Measurements from ENCODE around the gene SHC3.

SHC3 gene

GRCh38 chr9:88996046-88996920 is 182.3 kb downstream of the SHC3 start:
- no peak for DNase-seq

- no peak for DNase-seq
These were observed 183.0 kb downstream of the SHC3 start for GRCh38 chr9:88995627-88996026.

- no peak for DNase-seq
These were observed 183.4 kb downstream of the SHC3 start for GRCh38 chr9:88995200-88995577.

- no peak for DNase-seq
These were observed 184.0 kb downstream of the SHC3 start for GRCh38 chr9:88994469-88995199.

GRCh38 chr9:88993871-88994460 is 184.7 kb downstream of the SHC3 start:
- DNase-seq: no peak

GRCh38 chr9:88993327-88993726 is 185.3 kb downstream of the SHC3 start:
- DNase-seq: no peak

GRCh38 chr9:88992556-88992955 is 186.1 kb downstream of the SHC3 start:
- no peak for DNase-seq

- no peak for DNase-seq
These were observed 187.3 kb downstream of the SHC3 start, which contains the start of gene S1PR3 for GRCh38 chr9:88991066-88992034. Gene S1PR3, plus strand, starts transcription at chr9:88991468. Its CDS starts 9,733 bp downstream, at chr9:89001201.

GRCh38 chr9:88990729-88991065 is 187.9 kb downstream of the SHC3 start:
- DNase-seq: no peak

- no peak for DNase-seq
These were observed 188.4 kb downstream of the SHC3 start for GRCh38 chr9:88990041-88990728.

GRCh38 chr9:88988796-88989641 is 189.6 kb downstream of the SHC3 start:
- no peak for DNase-seq

GRCh38 chr9:88987661-88988060 is 191.0 kb downstream of the SHC3 start:
- no peak for DNase-seq

- no peak for DNase-seq
These were observed 191.8 kb downstream of the SHC3 start for GRCh38 chr9:88986776-88987175.

GRCh38 chr9:88985616-88986015 is 193.0 kb downstream of the SHC3 start:
- no peak for DNase-seq

- DNase-seq: no peak
These were observed 194.1 kb downstream of the SHC3 start for GRCh38 chr9:88984543-88984883.

- DNase-seq: no peak
These were observed 194.6 kb downstream of the SHC3 start for GRCh38 chr9:88983865-88984542.

GRCh38 chr9:88980740-88981203 is 197.8 kb downstream of the SHC3 start:
- no peak for DNase-seq

GRCh38 chr9:88979791-88980190 is 198.8 kb downstream of the SHC3 start:
- DNase-seq: no peak

- no peak for DNase-seq
These were observed 199.6 kb downstream of the SHC3 start for GRCh38 chr9:88979021-88979420.

- DNase-seq: no peak
These were observed 200.6 kb downstream of the SHC3 start for GRCh38 chr9:88978034-88978433.

GRCh38 chr9:88976890-88977257 is 201.7 kb downstream of the SHC3 start:
- no peak for DNase-seq

Measured in GF-D8 (cell line).